ELR (cell line): ENCODE measurements around the gene CD247.

Experiments
- DNase-seq: peaks from one replicate; pipeline ENCODE4 v3.0.0-alpha.2; 2015; ENCODE audit warnings: low read depth

Gene CD247

DNA sequence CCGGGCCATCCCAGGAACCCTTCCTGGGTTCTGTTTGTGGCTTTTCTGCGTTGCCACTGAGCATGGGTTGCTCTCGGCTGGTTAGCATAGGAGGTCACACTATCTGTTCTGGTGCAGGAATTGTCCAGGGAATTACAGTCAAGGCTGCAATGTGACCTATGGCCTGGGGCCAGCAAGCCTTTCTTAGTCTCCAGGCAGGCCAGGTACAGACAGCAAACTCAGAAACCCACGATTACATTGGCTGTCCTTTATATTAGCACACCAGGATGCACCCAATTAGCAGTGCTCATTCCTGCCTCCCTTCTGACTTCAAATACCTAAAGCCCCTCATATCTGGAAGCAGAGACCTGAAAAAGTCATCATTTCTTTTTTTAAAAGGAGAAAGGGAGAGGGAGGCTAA is 55.2 kb downstream of the CD247 start:
- no peak for DNase-seq

DNA sequence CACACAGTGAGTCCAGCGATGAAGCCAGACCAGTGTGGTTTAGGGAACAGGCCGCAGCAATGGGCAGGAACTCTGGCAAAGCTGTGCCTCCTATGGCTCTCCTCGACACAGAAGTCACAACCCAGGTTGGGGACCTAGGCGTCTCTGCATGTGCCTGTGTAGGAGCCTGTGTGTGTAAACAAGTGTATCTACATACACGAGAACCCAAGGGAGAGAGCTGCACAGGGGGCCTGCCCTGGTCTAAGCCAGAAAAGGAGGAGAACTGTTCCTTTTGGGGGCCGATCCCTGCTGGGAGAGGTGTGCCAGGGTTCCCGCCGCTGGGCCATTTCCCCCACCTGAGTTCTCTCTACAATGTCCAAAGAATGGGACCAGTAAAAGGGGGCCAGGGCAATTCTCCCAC is 56.0 kb downstream of the CD247 start:
- no peak for DNase-seq

DNA sequence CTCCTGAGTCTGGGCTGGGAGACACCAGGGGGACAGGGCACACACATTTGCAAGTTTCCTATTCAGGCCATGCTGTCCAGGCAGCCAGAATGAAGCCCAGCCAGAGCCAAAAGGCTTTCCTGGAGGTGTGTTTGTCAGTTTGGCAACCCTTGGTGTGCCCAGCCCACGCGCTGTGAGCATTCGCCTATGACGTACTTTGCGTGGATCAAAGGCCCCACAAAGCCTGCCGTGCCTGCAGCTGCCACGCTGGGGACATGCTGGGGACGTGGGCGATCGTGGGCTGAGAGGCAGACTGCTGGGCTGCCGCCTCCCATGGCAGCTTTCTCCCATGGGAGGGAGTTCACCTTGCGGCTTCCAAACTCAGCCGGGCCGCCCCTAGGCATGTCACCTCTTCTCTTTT is 57.5 kb downstream of the CD247 start:
- DNase-seq: no peak

DNA sequence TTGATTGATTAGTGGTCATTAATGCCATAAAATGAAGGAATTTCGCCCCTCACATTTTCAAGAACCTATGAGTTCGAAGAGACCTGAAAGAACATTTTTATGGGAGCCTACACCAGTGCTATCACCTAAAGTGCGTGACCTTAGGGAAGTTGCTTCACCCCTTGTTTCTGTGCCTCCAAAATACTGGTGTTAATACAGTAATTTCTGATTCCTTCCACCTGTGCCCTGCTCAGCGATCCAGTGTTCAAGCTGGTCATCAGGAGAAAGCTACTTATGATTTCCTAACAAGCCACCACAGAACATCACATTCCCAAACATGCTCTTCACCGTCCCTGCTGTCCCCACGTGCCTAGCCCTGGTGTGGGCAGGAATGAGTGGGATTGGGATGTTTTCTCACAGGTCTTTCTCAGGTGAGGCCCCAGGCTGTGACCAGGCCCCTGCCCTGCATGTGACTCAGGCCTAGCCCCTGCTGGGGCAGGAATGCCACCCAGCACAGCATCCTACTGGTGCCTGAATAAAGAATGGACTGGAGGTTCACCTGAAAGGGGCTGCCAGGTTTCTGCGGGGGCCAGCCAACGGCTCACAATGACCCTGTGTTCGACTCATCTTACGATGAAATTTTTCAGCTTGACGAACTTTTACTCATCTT is 60.3 kb downstream of the CD247 start:
- DNase-seq: no peak

DNA sequence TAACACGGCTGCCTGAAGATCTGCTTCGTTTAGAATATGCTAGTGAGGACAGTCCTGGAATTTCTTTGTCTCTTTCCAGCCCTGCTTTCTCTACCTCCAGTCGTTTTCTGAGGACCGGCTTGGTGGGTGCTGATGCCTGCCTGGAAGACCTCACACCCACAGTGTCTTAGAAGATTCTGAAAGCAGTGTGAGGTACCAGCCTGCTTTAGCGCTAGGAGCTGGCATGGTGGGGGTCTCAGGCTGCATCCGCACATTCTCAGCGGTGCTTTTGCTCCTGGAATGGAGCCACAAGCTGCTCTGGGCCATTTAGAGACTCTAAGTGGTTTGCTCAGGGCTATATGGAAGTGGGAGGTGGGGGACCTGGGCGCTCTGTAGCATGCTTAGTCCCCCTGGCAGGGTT is 61.4 kb downstream of the CD247 start:
- DNase-seq: no peak

DNA sequence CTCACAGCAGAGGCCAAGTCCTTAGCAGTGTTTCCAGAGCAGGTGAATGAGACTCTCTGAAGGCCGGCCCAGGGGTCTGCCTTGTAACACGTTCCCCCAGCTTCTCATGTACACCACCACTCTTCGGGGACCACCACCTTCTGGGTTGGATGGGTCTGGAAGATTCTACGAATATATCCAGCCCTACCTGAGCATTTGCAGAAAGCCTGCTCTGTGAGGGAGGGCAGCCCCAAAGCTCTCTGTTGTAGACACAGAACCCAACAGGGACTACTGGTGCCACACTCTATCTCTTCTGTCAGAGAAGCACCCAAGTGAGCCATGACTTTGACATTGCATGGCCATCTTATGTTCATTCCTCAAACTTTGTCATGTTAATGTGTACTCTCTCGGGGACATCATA is 61.8 kb downstream of the CD247 start:
- DNase-seq: no peak

DNA sequence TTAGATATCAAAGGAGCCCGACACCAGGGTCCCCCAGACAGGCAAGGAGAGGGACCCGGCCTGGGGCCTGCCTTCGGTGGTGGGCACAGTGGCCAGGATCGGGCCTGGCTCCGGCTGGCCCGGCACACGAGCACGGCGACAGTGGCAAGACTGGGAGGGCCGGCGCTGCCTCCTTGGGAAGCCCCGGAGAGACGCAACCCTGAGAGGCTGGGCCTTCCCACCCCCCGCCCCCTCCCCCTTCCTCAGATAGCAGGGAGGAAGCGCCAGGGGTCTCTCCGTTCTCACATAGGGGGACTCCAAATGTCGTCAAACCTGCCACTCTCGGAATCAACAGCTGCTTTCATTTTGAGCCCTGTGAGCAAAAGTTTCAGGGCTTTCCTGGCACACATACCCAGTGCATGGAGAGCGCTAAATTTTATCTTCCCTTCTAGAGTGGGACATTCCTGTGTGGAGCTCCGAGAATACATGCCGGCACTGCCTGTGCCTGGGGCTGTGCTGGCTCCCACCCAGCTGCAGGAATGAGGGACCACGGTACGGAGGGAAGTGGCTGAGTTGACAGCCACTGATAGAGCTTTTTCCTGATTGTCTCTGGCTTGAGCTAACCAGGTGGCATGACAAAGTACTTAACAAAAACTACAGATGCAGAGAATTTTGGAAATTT is 62.4 kb downstream of the CD247 start:
- DNase-seq: peak; percentile 16

DNA sequence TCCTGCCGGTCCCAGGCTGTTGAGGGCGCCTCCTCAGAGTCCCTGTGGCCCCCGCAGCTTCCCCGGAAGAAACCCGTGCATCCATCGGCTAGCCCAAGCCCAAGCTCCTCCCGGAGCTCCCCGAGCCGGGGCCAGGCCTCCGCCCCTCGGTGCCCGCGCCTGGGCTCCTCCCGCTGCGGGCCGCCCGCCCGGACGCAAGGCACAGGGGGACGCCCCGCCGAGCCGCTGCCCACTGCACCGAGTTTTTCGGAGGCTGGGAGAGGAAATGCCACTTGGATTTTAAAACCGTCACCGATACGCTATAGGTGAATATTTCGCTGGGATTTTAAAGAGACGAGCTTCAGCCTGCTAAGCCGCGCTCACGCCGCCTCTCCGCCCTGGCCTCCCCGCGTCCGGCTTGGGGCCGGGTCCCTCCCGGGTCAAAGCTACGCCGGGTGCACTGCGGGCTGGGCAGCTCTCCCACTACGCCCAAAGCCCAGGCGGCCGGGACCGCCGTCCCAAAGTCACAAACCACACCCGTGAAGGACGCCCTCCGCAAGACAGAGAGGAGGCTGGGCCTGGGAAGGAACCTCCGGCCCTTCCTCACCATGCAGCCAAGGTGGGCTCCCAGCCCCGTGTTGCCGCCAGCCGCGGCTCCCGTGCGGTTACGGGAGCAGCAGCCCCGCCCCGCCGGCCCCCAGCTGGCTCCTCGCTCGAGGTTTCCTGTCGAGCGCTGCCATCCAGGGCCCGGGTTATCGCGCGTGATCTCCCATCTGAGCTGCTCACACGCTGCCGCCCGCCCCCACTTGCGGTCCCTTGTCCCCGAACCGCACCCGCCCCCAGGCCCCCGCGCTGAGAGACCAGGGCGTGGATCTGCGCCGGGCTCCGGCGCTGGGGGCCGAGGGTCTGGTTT is 63.2 kb downstream of the CD247 start:
- DNase-seq: peak; percentile 63

DNA sequence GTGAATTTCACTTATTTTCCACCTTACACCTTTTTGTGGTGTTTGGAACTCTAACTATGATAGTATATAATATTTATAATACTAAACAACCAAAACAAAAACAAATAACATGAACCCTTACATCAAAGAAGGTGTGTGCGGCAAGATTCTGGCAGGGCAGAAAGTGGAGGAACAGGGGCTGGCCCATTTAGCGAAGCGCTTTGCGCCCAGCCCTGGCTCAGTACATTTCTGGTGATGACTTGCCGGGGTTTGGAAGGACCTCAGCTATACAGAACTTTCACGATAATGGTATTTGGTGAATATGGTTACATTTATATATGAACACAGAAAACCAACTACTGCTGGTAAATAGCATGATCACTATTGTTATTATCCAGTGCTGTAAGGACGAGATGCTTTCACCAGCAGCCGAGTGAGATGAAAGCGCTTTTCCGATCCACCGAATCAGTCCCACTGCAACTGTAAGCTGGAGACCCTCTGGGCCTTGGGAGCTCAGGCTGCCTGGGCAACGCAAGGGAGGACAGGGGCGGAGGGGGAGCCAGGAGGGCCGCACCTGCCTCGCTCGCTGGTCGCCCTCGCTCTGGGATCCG is 63.9 kb downstream of the CD247 start:
- DNase-seq: no peak

DNA sequence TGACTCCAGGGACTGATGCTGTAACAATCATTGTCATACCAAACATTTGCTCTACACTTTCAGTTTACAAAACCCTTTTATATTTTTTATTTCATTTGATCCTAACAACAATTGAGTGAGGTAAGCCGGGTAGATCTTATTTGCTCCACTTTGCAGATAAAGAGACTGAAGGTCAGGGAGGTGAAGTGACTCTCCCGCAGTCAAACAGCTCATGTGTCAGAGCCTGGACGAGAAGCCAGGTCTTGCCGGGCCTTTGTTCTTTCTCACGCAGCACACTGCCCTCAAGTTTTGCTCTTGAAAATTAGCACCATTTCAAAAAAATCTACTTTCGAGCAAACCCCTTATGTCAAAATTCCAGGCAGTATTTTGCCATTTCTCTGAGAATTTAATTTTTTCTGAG is 65.2 kb downstream of the CD247 start:
- no peak for DNase-seq

DNA sequence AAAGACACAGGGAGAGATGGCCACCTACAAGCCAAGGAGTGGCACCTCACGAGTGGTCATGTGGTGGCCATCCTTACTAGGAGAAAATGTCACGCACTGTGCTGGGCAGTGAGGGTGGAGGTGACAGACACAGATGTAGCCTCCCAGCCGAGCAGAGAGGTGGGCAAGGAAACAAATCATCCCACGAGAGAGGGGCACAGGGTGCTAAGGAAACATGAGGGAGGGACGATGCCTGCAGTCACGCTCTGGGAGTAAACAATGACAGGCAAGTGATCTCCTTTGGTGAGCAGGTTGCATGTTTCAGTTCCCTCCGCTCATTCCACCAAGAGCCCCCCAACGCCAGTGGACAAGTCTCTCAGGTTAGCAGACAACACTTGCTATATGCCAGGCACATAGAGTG is 65.8 kb downstream of the CD247 start:
- DNase-seq: no peak

DNA sequence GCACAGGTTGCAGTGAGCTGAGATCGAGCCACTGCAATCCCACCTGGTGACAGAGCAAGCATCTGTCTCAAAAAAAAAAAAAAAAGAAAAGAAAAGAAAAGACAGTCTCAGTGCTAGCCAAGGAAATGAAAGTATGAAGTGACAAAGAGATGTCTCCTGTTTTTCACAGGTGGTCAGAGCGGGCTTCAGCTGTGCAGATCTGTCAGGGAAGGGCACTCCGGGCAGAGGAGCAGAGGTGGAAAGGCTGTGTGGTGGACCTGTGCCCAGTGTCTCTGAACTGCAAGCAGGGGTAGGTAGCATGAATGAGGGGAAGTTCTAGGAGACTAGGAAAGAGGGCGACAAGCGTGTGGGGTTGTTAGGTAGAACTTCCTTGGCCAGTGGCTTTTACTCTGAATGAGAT is 67.5 kb downstream of the CD247 start:
- no peak for DNase-seq

DNA sequence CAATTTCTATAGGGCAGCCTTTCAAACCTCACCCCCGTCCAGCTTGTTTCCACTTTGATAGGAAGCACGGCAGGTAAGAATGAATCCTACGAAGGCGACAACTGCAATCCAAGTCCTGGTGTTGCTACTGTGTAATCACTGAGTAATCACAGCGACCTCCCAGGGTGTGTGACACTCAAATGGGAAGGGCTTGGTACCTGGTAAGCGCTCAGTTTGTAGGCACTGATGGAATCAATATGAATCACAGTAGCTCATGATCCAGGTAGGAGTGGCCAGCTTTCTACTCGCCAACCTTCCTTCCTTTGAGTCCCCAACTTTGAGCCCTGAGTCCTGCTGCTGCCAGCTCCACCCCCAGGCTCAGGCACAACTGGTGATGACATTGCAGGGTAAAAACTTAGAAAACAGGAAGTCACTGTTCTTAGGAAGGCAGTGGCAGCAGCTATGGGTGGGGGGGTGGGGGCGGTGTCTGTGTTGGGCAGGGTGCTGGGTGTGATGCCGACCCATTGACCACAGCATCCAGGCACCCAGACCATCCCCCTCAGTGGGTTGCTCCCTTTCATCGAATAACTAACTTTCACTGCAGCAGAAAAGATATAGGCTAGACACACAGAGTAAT is 70.7 kb downstream of the CD247 start:
- peak; percentile 13 for DNase-seq

DNA sequence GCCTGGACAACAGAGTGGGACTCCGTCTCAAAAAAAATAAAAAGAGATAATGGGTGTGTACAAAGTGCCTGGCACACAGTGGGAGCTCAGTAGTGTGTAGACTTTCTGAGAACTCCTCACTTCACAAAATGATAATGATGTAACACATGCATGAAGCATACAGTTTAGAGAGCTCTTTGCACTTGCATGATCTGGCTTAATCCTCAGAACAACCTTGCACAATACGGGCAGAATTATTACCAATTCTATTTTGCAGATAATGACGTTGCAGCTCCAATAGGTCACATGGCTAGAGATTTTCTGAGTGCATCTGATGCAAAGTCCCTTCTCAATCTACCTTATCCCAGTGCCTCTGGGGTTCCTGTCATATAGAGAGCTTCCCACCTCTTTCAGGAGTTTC is 71.4 kb downstream of the CD247 start:
- DNase-seq: no peak

DNA sequence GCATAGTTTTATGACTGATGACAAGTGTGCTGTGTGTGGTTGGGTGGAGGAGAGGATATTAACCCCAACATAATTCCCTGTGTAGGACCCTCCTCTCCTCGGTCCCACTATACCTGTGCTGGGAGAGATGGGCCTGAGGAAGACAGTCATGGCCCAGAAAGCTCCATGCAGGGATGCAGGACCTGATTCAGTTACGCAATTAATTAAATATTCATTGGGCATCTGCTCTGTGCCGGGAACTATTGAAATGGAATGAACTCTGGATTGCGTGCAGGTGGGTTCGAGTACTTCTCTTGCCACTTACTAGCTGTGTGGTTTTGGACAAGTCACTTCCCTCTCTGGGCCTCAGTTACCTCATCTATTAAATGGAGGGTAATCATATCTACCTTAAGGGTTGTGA is 74.6 kb downstream of the CD247 start:
- DNase-seq: no peak

DNA sequence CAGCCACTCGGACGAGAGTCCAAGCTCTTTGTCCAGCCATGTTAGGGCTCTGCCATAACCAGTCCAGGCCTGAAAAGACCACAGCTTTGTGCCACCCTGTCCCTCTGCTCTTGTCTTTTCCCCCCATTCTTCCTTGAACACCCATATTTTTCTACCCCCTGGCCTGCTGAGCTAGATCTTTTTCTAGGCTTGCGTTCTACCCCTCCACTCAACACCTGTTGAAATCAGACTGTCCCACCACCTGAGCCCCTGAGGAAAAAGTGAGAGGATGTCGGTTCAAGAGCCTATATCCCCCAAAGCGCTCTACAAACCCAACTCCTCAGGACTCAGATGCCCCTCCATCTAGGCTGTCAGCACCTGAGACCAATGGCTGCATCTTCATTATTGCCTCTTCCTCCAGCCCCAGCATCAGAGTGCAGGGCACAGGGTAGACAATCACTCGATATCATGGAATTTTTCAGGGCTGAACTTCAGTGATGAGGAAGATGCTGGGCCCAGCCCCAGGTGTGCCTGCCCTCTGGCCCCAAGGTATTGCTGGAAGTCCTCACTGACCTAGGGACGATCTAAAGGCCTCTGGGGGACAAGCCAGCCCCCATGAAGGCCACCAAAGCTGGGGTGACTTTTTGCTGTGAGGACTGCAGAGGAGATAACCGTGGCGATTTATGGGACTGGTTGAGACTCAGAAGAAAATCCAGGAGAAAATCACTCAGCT is 75.3 kb downstream of the CD247 start:
- no peak for DNase-seq

DNA sequence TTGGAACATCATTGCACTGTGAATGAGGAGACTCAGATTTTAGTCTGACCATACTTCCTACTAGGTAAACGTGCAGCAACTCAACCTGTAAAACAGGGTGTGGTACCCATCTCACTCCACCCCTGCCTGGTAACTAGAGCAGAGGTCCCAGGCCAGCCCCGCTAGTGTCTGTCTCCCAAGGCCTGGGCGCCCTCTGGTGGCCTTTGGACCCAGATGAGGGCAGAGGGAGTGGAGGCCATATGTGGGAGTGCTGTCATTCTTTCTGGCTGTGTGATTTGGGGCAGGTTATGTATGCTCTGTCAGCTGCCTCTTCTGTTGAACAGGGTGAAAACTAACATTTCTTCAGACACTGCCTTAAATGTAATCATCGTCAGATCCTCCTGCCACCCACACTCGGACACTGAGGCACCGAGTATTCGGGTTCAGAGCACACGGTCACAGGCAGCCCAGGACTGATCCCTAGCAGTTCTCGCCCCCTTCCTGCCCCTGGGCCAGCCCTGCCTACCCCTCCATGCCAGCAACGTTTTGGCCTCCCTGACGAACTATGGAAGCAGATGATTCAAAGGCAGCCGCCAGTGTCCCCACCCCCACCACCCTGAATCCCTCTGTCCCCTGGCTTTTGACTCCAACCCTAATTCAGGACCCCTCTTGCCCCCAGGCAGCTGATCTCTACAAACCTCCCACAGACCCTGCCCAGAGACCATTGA is 76.0 kb downstream of the CD247 start:
- DNase-seq: peak; percentile 80

DNA sequence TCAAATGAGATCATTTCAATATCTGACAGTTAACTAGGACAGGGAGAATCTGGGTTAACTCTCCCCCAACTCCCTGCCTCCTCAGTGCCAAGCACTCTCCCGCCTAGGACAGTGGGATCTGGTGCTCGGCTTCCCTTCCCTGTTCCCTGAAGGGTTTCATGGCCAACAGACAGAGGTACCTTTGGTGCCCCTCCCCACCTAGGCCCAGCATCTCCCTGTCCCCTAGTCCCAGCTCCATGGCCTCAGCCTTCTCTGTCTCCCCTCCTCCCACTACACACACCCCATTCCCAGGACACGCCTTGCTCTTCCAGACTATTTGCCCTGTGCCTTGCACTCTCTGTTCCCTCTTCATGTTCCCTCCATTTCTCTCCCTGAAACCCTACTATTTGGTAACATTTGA is 77.1 kb downstream of the CD247 start:
- no peak for DNase-seq

DNA sequence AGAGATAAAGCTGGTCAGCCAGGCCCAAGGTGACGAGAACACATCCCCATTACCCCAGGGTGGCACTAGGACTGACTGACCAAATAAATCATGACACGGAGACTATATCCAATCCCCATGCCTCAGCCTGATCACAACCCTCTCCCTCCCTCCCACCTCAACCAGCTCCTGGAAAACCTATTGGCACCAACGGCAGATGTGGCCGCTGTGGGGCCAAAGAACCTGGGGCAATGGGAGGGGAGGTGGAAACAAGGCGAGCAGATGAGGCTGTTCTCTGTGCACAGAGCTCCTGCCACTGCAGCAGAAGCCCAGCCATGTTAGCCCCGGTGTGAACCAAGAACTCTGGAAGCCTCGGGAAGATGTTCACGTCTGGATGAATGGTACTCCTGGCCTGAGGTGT is 77.6 kb downstream of the CD247 start:
- no peak for DNase-seq

DNA sequence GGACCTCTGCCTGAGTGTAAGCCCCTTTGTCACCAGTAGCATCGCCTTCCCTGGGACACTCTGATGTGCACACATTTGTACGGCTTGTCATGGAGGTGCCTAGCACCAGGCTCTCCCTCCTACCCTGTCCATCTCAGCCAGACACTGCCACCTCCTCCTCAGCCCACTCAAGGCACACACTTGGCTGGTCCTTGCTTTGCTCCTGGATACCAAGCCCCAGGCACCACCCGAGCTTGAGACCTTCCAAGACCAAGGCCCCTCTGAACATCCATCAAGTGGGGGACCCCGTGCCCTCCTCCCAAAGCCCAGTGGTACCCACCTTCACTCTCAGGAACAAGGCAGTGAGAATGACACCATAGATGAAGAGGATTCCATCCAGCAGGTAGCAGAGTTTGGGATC is 78.0 kb downstream of the CD247 start:
- DNase-seq: no peak
